ENCODE results near the gene DNER. TPM values are rescaled to one million over a fixed set of nuclear protein-coding genes. Genes with fewer than 3 reads are reported as not detected.
"Not testable (repeated sequence)": the region's sequence is repeated elsewhere in the genome, so short reads cannot be mapped to it uniquely, and the experiment has no call there.

Gene DNER
- total RNA-seq, 1 donor from 2014 or later, result 1.3 TPM

GRCh38 chr2:229718057-229718456 lies 3.7 kb upstream of the DNER start:
- no peak for DNase-seq (ENCODE audit: low spot score)

GRCh38 chr2:229715895-229716507 lies 1.6 kb upstream of the DNER start:
- DNase-seq (ENCODE audit: low spot score), result no peak

DNA sequence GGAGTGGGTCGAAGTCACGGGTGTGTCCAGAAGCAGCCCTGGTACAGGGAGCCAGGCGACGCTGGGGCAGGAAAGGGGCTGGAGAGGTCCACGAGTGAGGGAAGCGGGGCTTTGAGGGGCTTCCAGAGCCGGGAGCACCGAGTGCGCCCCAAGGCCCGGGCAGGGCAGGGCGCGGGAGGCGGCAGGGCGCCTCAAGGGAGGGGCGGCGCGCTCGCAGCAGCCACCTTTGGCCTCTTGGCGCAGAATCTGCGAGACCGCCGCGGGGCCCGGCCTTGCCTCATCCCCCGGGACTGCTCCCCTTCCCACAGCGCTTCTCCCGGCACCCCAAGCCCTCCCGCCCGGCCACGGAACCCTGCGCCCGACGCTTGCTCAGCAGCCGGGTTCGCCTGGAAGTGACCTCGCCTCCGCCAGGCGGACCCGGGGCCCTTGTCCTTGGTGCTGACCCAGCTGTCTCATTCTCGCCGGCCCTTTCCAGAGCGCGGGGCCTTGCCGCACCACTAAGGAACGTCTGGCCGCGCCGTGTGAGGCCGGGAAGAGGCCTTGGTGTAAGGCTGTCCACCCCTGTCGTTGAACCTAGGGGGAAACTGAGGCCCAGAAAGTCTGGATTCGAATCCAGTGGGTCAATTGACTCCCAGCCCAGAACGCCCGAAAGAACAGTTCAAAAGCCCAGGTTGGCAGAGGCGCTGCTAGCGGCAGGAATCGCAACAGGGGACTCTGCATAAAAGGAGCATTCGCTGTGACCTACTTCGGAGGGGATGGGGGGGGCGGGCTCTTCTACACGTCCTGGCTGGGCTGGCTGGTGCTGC lies 584 bp upstream of the DNER start:
- DNase-seq (ENCODE audit: low spot score), result no peak

- no peak for DNase-seq (ENCODE audit: low spot score)
Measured at GRCh38 chr2:229713371-229714079, 830 bp downstream of the DNER start.

GRCh38 chr2:229712136-229712535 lies 2.2 kb downstream of the DNER start:
- DNase-seq (ENCODE audit: low spot score), result no peak

- DNase-seq (ENCODE audit: low spot score), result no peak
Measured at GRCh38 chr2:229708335-229708734, 6.0 kb downstream of the DNER start.

DNA sequence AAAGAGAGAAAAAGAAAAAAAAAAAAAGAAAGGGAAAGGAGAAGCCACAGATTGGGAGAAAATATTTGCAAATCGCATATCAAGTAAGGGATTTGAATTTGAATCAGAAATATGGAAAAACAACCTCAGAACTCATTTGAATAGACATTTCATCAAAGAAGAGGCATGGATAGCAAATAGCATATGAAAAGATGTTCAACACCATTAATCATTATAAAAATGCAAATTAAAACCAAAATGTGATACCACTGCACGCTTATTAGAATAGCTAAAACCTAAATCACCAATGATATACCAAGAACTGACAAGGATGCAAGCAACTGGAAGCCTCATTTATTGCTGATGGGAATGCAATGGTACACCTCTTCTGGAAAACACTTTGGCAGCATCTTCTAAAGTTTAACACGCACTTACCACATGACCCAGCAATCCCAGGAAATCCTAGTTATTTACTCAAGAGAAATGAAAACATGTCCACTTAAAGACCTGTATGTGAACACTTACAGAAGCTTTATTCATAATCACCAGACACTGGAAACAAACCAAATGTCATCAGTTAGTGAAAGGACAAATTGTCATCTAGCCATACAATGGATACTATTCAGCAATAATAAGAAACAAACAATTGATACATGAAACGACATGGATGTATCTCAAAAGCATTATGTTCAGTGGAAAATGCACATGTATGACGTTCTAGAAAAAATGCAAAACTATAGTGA lies 10.3 kb downstream of the DNER start:
- no peak for DNase-seq (ENCODE audit: low spot score)

- DNase-seq (ENCODE audit: low spot score), result no peak
Measured at GRCh38 chr2:229701716-229702115, 12.6 kb downstream of the DNER start.

- DNase-seq (ENCODE audit: low spot score), result no peak
Measured at GRCh38 chr2:229701062-229701461, 13.3 kb downstream of the DNER start.

DNA sequence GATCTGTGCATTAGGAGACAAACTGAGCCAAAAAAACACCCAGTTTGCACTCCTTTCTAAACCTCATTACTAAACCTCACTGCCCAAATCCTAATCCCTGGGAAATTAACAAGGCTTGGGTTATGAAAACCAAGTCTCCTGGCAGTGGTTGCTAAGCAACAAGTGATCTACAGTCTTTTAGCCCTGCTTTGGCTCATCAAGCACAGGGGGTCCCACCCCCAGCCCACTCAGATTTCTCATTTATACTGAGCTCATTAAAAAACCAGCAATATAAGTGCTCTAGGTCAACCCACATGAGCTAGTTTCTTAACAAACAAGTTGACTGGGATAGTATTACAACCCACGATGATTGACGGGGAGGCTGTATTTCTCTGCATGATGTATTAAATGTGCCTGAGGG lies 18.4 kb downstream of the DNER start:
- no peak for DNase-seq (ENCODE audit: low spot score)

DNA sequence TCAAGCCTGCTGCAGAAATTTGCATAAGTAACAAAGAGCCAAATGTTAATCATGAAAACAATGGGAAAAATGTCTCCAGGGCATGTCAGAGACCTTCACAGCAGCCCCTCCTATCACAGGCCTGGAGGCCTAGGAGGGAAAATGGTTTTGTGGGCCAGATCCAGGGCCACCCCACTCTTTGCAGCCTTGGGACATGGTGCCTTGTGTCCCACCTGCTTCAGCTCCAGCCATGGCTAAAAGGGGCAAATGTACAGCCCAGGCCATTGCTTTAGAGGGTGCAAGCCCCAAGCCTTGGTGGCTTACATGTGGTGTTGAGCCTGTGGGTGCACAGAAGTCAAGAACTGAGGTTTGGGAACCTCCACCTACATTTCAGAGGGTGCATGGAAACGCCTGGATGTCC lies 20.5 kb downstream of the DNER start:
- DNase-seq (ENCODE audit: low spot score), result not testable (repeated sequence)

GRCh38 chr2:229691631-229692030 lies 22.7 kb downstream of the DNER start:
- no peak for DNase-seq (ENCODE audit: low spot score)

- DNase-seq (ENCODE audit: low spot score), result no peak
Measured at GRCh38 chr2:229689307-229689839, 25.0 kb downstream of the DNER start.

- no peak for DNase-seq (ENCODE audit: low spot score)
Measured at GRCh38 chr2:229688141-229688540, 26.2 kb downstream of the DNER start.

DNA sequence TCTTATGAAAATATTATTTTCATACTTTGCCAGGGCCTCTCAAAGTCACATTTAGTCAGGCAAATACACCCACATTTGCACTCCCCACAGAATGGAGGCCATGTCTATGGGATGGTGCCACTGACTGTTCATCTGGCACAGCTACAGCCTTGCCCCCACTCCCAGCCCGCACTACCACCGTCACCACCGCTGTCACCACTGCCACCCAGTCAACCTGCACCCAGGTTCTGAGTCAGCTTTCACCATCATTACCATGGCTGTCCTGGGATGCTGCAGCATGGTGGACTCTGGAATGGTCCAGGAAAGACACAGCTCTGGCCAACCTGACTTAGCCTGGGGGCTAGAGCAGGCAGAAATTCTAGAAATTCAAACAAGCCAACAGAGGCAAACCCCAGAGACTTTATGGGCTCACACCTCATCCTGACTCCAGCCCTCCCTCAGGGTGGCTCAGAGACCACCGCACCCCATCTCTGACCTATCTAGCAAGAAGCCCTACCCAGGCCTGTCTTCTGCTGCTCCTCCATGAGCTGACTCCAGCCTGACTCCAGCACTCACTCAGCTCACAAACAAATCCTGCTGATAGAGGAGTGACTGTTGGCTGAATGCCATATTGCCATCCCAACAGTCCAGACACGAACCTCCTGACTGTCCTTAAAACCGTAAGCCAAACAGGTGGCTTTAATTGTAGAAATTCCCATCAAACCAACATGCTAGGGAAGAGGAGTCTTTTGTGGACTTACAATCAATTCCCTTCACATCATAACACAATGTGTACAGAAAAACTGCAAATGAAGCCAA lies 28.0 kb downstream of the DNER start:
- no peak for DNase-seq (ENCODE audit: low spot score)

GRCh38 chr2:229684942-229685562 lies 29.3 kb downstream of the DNER start:
- no peak for DNase-seq (ENCODE audit: low spot score)

GRCh38 chr2:229679393-229680125 lies 34.8 kb downstream of the DNER start:
- DNase-seq (ENCODE audit: low spot score), result no peak

GRCh38 chr2:229675569-229675968 lies 38.8 kb downstream of the DNER start:
- DNase-seq (ENCODE audit: low spot score), result no peak

DNA sequence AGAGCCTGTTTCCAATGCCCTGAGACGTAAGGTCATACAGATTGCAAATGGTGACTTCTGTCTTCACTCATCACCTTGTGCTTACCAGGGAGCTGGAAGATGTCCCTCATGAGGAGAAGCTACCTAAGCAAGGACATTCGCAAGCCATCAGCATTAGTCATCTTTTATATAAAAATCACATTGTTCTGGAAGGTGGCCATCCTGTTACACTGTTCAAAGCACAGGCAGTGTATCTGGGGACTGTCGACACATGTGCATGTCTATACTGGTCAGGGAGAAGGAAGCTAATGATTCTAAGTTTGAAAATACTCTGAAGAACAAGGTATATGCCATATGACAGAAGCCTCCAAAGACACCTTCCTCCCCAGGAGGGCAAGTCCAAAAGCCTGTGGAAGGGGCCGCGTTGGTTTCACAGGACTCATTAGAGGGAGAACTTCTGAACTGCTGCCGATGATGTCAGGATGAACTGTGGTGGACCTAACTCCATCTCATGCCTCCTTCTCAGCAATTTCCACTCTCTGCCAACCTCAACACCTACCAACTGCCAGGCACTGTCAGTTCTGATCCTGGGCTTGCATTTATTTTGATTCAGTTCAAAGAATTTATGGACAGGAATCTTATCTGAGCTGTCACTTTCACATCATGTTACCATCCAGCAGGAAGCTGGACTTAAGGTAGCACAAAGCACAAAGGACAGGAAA lies 39.4 kb downstream of the DNER start:
- no peak for DNase-seq (ENCODE audit: low spot score)
